ENCODE results near the gene ZNF668. TPM values are rescaled to one million over a fixed set of nuclear protein-coding genes. Genes with fewer than 3 reads are reported as not detected.

The ZNF668 gene
- total RNA-seq, 4 donors from 2014 or later, result 8.6 to 14.9 (median 10.7) TPM

GRCh38 chr16:31077024-31077423, 3.0 kb upstream of the ZNF668 start:
- H3K4me1 ChIP-seq, result peaks cover 14 to 42% (median 18%) of the 10 kb centered on the region in 3 donors
- H3K36me3 ChIP-seq, result peaks cover 33 to 59% (median 51%) of the 10 kb centered on the region in 3 donors
- no peak for DNase-seq
- H3K27ac ChIP-seq, result no peak overlapping the region
- WGBS, 2 donors, result 93 to 95% methylated on average over 4 to 7 of the region's 13 CpGs
- TF ChIP-seq CTCF (IDR thresholded peaks at IDR 0.05) (no peak), POLR2A (IDR thresholded peaks at IDR 0.05) (no peak)
- H3K9me3 ChIP-seq, result no peaks in the 10 kb centered on the region
- H3K27me3 ChIP-seq, result no peaks in the 10 kb centered on the region
- H3K4me3 ChIP-seq, result no peak overlapping the region
- intact Hi-C loops (cut with DNase I), result no loop called here

- no peak overlapping the region for H3K27ac ChIP-seq
- no peak for DNase-seq
- intact Hi-C loops (cut with DNase I), result no loop called here
- TF ChIP-seq CTCF (IDR thresholded peaks at IDR 0.05) (no peak), POLR2A (IDR thresholded peaks at IDR 0.05) (no peak)
- peaks cover 33 to 54% (median 48%) of the 10 kb centered on the region in 3 donors for H3K36me3 ChIP-seq
- H3K27me3 ChIP-seq, result no peaks in the 10 kb centered on the region
- H3K4me1 ChIP-seq, result peaks cover 15 to 42% (median 23%) of the 10 kb centered on the region in 3 donors
- 71 to 80% methylated on average over 1 to 7 of the region's 16 CpGs for WGBS, 2 donors
- no peak overlapping the region for H3K4me3 ChIP-seq
- no peaks in the 10 kb centered on the region for H3K9me3 ChIP-seq
Observed at GRCh38 chr16:31076319-31076718, 2.3 kb upstream of the ZNF668 start.

- H3K9me3 ChIP-seq, result no peaks in the 10 kb centered on the region
- no peak for TF ChIP-seq CTCF (IDR thresholded peaks at IDR 0.05)
- TF ChIP-seq POLR2A (IDR thresholded peaks at IDR 0.05), result no peak
- H3K36me3 ChIP-seq, result peaks cover 25 to 39% (median 32%) of the 10 kb centered on the region in 3 donors
- no peak for DNase-seq
- 1% methylated on average over 7 of the region's 7 CpGs for WGBS, 2 donors
- intact Hi-C loops (cut with DNase I), result no loop called here
- H3K4me1 ChIP-seq, result peaks cover 15 to 48% (median 23%) of the 10 kb centered on the region in 3 donors
- H3K4me3 ChIP-seq, result peak overlapping the region; percentile 92 to 97 (median 96)
- peak overlapping the region; percentile 95 to 99 (median 96) for H3K27ac ChIP-seq
- no peaks in the 10 kb centered on the region for H3K27me3 ChIP-seq
Observed at GRCh38 chr16:31074814-31075183, 759 bp upstream of the ZNF668 start.

GRCh38 chr16:31073142-31073969, 684 bp downstream of the ZNF668 start:
- peak; percentile 55 for DNase-seq
- Histone ChIP-seq H3K9me3 (no peaks in the 10 kb centered on the region), H3K4me1 (peaks cover 15 to 48% (median 23%) of the 10 kb centered on the region in 3 donors), H3K4me3 (peak overlapping the region; percentile 92 to 97 (median 96)), H3K27ac (peak overlapping the region; percentile 95 to 99 (median 96)), H3K27me3 (no peaks in the 10 kb centered on the region), H3K36me3 (peaks cover 18 to 25% (median 19%) of the 10 kb centered on the region in 3 donors)
- TF ChIP-seq POLR2A (IDR thresholded peaks at IDR 0.05) (no peak), CTCF (IDR thresholded peaks at IDR 0.05) (peak in 1 of 6 experiments; percentile 25)
- 0% methylated on average over 11 of the region's 83 CpGs for WGBS, 2 donors
- intact Hi-C loops (cut with DNase I), result no loop called here

- TF ChIP-seq CTCF (IDR thresholded peaks at IDR 0.05) (peak in 1 of 6 experiments; percentile 12), POLR2A (IDR thresholded peaks at IDR 0.05) (no peak)
- intact Hi-C loops (cut with DNase I), result no loop called here
- DNase-seq, result no peak
- 0 to 5% methylated on average over 3 to 11 of the region's 27 CpGs for WGBS, 2 donors
- H3K4me3 ChIP-seq, result peak overlapping the region; percentile 92 to 97 (median 96)
- peak overlapping the region; percentile 95 to 99 (median 96) for H3K27ac ChIP-seq
- no peaks in the 10 kb centered on the region for H3K9me3 ChIP-seq
- peaks cover 12 to 17% (median 12%) of the 10 kb centered on the region in 3 donors for H3K36me3 ChIP-seq
- peaks cover 15 to 48% (median 23%) of the 10 kb centered on the region in 3 donors for H3K4me1 ChIP-seq
- no peaks in the 10 kb centered on the region for H3K27me3 ChIP-seq
Observed at GRCh38 chr16:31072540-31073141, 1.4 kb downstream of the ZNF668 start.
